Lower leg skin (tissue), 3 donors: Measurements from ENCODE around the gene PDS5B.

Experiments used
- POLR2A ChIP-seq, 2 donors: fragments of 450-650 bp; IDR thresholded peaks; one replicate each; pipeline ENCODE4 v1.6.1; 2016 to 2017; ENCODE audit warnings: antibody characterized with exemption in 2 of 2, mild to moderate bottlenecking in 1 of 2, moderate library complexity in 1 of 2
- TF ChIP-seq, protein P1 (sequence below), 3 donors: fragments of 450-650 bp; IDR thresholded peaks; one replicate each; pipeline ENCODE4 v1.5.1; 2016; ENCODE audit warnings: antibody characterized with exemption in 3 of 3, mild to moderate bottlenecking in 3 of 3, moderate library complexity in 2 of 3

DNA sequence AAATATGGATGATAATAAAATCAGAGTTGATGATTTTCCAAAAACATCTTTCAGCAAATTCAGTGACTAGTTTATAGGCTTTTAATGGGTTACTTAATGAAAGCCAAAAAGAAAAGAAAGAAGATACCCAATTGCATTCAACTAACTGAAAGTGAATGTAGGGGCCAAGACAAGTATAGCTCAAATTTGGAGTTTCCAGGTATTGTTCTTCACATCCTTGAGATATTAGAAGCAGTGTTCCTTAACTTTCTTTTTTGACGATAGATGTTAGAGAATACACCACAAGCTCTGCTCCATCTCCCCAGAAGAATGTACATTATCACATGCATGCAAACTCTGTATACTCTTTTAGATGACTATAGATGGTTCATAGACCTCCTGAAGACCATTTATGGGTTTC, 43.6 kb downstream of the PDS5B start:
- TF ChIP-seq, protein P1, sequence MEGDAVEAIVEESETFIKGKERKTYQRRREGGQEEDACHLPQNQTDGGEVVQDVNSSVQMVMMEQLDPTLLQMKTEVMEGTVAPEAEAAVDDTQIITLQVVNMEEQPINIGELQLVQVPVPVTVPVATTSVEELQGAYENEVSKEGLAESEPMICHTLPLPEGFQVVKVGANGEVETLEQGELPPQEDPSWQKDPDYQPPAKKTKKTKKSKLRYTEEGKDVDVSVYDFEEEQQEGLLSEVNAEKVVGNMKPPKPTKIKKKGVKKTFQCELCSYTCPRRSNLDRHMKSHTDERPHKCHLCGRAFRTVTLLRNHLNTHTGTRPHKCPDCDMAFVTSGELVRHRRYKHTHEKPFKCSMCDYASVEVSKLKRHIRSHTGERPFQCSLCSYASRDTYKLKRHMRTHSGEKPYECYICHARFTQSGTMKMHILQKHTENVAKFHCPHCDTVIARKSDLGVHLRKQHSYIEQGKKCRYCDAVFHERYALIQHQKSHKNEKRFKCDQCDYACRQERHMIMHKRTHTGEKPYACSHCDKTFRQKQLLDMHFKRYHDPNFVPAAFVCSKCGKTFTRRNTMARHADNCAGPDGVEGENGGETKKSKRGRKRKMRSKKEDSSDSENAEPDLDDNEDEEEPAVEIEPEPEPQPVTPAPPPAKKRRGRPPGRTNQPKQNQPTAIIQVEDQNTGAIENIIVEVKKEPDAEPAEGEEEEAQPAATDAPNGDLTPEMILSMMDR (IDR thresholded peaks at IDR 0.05): no peak
- no peak for TF ChIP-seq POLR2A (IDR thresholded peaks at IDR 0.05)
